HepG2 (cell line): ENCODE measurements around the gene RECQL.

ENCODE experiments used
- JUN ChIP-seq: sonication (generic); formaldehyde crosslinking; IDR thresholded peaks from 2 replicates; pipeline ENCODE4 v1.4.0; 2020; ENCODE audit warnings: mild to moderate bottlenecking, missing genetic modification reagents
- MAZ ChIP-seq, 2 experiments: sonication (generic) in 1 of 2; formaldehyde crosslinking in 1 of 2; IDR thresholded peaks; 2 replicates each; pipeline versions ENCODE4 v1.5.0 to v1.6.1; 2012 to 2020; ENCODE audit warnings: low read depth in 2 of 2, mild to moderate bottlenecking in 2 of 2, borderline replicate concordance in 1 of 2, improper control_type of control experiment in 1 of 2, low read length in 1 of 2, missing genetic modification reagents in 1 of 2, moderate library complexity in 1 of 2
- PHF8 ChIP-seq: sonication (generic); formaldehyde crosslinking; IDR thresholded peaks from 2 replicates; pipeline ENCODE4 v1.5.0; 2020; ENCODE audit warnings: missing genetic modification reagents
- POLR2A ChIP-seq, 2 experiments: IDR thresholded peaks; 2 replicates each; pipeline ENCODE4 v1.6.1; 2011; ENCODE audit warnings: low read depth in 2 of 2, low read length in 2 of 2, mild to moderate bottlenecking in 1 of 2, moderate library complexity in 1 of 2; ENCODE audit not compliant: insufficient read depth in 1 of 2
- RAD21 ChIP-seq: fragments of 450-650 bp; formaldehyde crosslinking; IDR thresholded peaks from 2 replicates; pipeline ENCODE4 v1.5.0; 2020; ENCODE audit warnings: mild to moderate bottlenecking
- ZNF772 ChIP-seq: sonication (generic); formaldehyde crosslinking; IDR thresholded peaks from 2 replicates; pipeline ENCODE4 v1.5.0; 2020; ENCODE audit warnings: mild to moderate bottlenecking, missing genetic modification reagents

GRCh38 chr12:21547437-21547836, 46.0 kb upstream of the RECQL start:
- TF ChIP-seq ZNF772 (CRISPR knock-in tag) (no peak), JUN (CRISPR knock-in tag) (no peak), MAZ (IDR thresholded peaks at IDR 0.05; ENCODE audit: borderline replicate concordance, low read depth, low read length) (no peak), MAZ (CRISPR knock-in tag; IDR thresholded peaks at IDR 0.05; ENCODE audit: low read depth) (no peak), POLR2A (IDR thresholded peaks at IDR 0.05; ENCODE audit: insufficient read depth in 1 of 2, low read depth in 2 of 2, low read length in 2 of 2) (no peak), PHF8 (CRISPR knock-in tag) (no peak), RAD21 (CRISPR knock-in tag) (no peak)
